Smooth muscle cell (in vitro differentiated cells): Measurements from ENCODE around the gene SNX30. TPM values are rescaled to one million over a fixed set of nuclear protein-coding genes. Genes with fewer than 3 reads are reported as not detected.

Experiments
- DNase-seq: peaks from one replicate; lab custom pipeline; 2025; ENCODE audit not compliant: unreplicated experiment; lab: John Stamatoyannopoulos, UW
- H2AFZ ChIP-seq: fragments of 200-600 bp; sonication (generic); 2 replicates; pipeline ENCODE4 v1.6.0; 2016; ENCODE audit warnings: antibody characterized with exemption, low read depth, mild to moderate bottlenecking
- H3F3A ChIP-seq: fragments of 200-600 bp; sonication (generic); 2 replicates; pipeline ENCODE4 v1.6.0; 2017; ENCODE audit warnings: antibody characterized with exemption, low read depth
- H3K27ac ChIP-seq: fragments of 200-600 bp; sonication (generic); 2 replicates; pipeline ENCODE4 v1.5.1; 2016; ENCODE audit warnings: low read depth, mild to moderate bottlenecking
- H3K27me3 ChIP-seq: fragments of 200-600 bp; sonication (generic); 2 replicates; pipeline ENCODE4 v1.6.1; 2016; ENCODE audit warnings: low read depth, mild to moderate bottlenecking
- H3K36me3 ChIP-seq: fragments of 200-600 bp; sonication (generic); 2 replicates; pipeline ENCODE4 v1.5.1; 2016; ENCODE audit warnings: low read depth
- H3K4me1 ChIP-seq: fragments of 200-600 bp; sonication (generic); 2 replicates; pipeline ENCODE4 v1.5.1; 2016; ENCODE audit warnings: low read depth
- H3K4me2 ChIP-seq: fragments of 200-600 bp; sonication (generic); 2 replicates; pipeline ENCODE4 v1.6.0; 2016; ENCODE audit warnings: mild to moderate bottlenecking
- H3K4me3 ChIP-seq: fragments of 200-600 bp; sonication (generic); 2 replicates; pipeline ENCODE4 v1.5.1; 2016; ENCODE audit warnings: mild to moderate bottlenecking
- H3K79me2 ChIP-seq: fragments of 200-600 bp; sonication (generic); 2 replicates; pipeline ENCODE4 v1.6.0; 2016; ENCODE audit warnings: low read depth, mild to moderate bottlenecking
- H3K9ac ChIP-seq: fragments of 200-600 bp; sonication (generic); 2 replicates; pipeline ENCODE4 v1.6.0; 2016; ENCODE audit warnings: low read depth
- H3K9me3 ChIP-seq: fragments of 200-600 bp; sonication (generic); replicated peaks from 2 replicates; pipeline ENCODE4 v1.5.1; 2016; ENCODE audit warnings: low read depth
- H4K20me1 ChIP-seq: fragments of 200-600 bp; sonication (generic); 2 replicates; pipeline ENCODE4 v1.6.0; 2016; ENCODE audit warnings: low read depth
- CTCF ChIP-seq: fragments of 200-600 bp; sonication (generic); IDR thresholded peaks from 2 replicates; pipeline ENCODE4 v1.5.1; 2017; ENCODE audit warnings: borderline replicate concordance, mild to moderate bottlenecking, antibody characterized with exemption; ENCODE audit not compliant: insufficient read depth, poor library complexity, severe bottlenecking
- WGBS: methylation state at CpG from one replicate; pipeline ENCODE4 v1.1.7; 2016; ENCODE audit warnings: low lambda C conversion rate; 5-methylcytosine and 5-hydroxymethylcytosine counted together
- polyA plus RNA-seq: library from polyadenylated mRNA; unstranded; fragments of >200 nt; fragmentation: Nextera tagmentation; extraction: Ambion mirVana; gene quantifications from 2 replicates; pipeline ENCODE4 v1.2.1, GENCODE V29; 2016
- total RNA-seq: library from RNA; depleted of rRNA; stranded (reverse); fragments of >200 nt; gene quantifications from 2 replicates; pipeline ENCODE4 v1.2.3, GENCODE V29; 2014

The SNX30 gene
- total and polyA plus RNA-seq, 2 experiments from 2014 or later: 3.6 to 10.7 TPM

- Histone ChIP-seq H3K79me2 (no peaks in the 10 kb centered on the region), H3K9ac (no peak overlapping the region), H3K4me2 (no peak overlapping the region), H2AFZ (no peak overlapping the region), H3K4me3 (no peak overlapping the region), H3K27ac (no peak overlapping the region), H3K27me3 (peaks cover 19% of the 10 kb centered on the region), H4K20me1 (no peaks in the 10 kb centered on the region), H3K9me3 (no peaks in the 10 kb centered on the region), H3F3A (no peaks in the 10 kb centered on the region), H3K4me1 (no peaks in the 10 kb centered on the region), H3K36me3 (no peaks in the 10 kb centered on the region)
- DNase-seq: no peak
- no peak for TF ChIP-seq CTCF
- 77% methylated on average over 4 of the region's 4 CpGs for WGBS
These were observed 154.5 kb downstream of the SNX30 start for GRCh38 chr9:112905084-112905483.

- no peaks in the 10 kb centered on the region for H3F3A ChIP-seq
- no peaks in the 10 kb centered on the region for H3K4me1 ChIP-seq
- H3K36me3 ChIP-seq: no peaks in the 10 kb centered on the region
- TF ChIP-seq CTCF: no peak
- H2AFZ ChIP-seq: no peak overlapping the region
- no peak overlapping the region for H3K27ac ChIP-seq
- no peak for DNase-seq
- H3K79me2 ChIP-seq: no peaks in the 10 kb centered on the region
- no peak overlapping the region for H3K9ac ChIP-seq
- no peaks in the 10 kb centered on the region for H4K20me1 ChIP-seq
- peaks cover 25% of the 10 kb centered on the region for H3K27me3 ChIP-seq
- H3K4me3 ChIP-seq: no peak overlapping the region
- H3K9me3 ChIP-seq: no peaks in the 10 kb centered on the region
- H3K4me2 ChIP-seq: no peak overlapping the region
- 85% methylated on average over 2 of the region's 2 CpGs for WGBS
These were observed 161.2 kb downstream of the SNX30 start for GRCh38 chr9:112911736-112912135.

- H3F3A ChIP-seq: no peaks in the 10 kb centered on the region
These were observed 162.1 kb downstream of the SNX30 start for GRCh38 chr9:112912636-112913035.

More at GRCh38 chr9:112912636-112913035, 162.1 kb downstream of the SNX30 start:
- H3K9me3 ChIP-seq: no peaks in the 10 kb centered on the region
- no peak for TF ChIP-seq CTCF
- H3K27ac ChIP-seq: no peak overlapping the region
- no peaks in the 10 kb centered on the region for H3K79me2 ChIP-seq
- no peak overlapping the region for H3K4me3 ChIP-seq
- DNase-seq: no peak
- no peak overlapping the region for H3K9ac ChIP-seq
- no peaks in the 10 kb centered on the region for H3K4me1 ChIP-seq
- peaks cover 22% of the 10 kb centered on the region for H3K27me3 ChIP-seq
- no peak overlapping the region for H2AFZ ChIP-seq
- H3K4me2 ChIP-seq: no peak overlapping the region
- no peaks in the 10 kb centered on the region for H3K36me3 ChIP-seq
- H4K20me1 ChIP-seq: no peaks in the 10 kb centered on the region
- 96% methylated on average over 3 of the region's 3 CpGs for WGBS
